ENCODE measurements around the gene ADAT1. TPM values are rescaled to one million over a fixed set of nuclear protein-coding genes. Genes with fewer than 3 reads are reported as not detected.

ADAT1 gene
- total and polyA plus RNA-seq, 2 of the 13 experiments (the other 11 are each of a cell fraction or from before 2014, with no cell fraction given): 18.4 to 40.8 TPM

DNA sequence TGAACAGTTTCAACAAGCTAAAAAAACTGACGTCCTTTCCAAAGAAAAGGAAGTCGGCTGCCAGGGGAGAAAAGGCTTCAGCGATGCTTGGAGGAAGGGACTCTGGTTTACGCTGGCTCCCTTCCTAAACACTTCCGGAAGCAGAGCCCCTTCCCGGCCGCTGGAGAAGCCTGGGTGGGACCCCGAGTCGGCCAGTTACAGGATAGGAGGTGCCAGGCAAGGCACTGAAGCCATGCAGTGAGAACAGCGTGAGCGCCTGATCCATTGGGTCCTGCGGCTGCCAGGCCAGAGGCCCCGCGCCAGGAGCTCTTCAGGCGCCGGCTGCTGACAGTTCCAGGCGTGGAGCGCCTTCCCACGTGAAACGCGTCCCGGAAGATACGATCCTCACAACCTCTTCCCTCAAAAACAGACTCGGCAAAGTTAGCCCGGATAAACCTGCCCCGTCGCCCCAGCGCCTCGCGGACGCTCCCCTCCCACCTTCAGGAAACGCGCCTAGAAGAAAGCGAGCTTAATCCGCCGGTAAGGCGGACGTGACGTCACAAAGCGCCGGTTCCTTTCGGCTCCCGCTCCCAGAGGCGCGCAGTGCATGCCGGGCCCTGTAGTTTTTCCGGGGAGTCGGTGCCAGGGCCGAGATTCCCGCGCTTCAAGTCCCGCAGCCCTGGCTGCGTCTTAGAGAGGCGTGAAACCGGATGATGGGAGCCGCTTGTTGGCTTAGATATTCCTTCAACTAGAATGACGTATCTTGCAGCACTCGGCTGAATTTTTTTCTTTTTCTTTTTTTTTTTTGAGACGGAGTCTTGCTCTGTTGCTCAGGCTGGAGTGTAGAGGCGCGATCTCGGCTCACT, at the start of gene ADAT1 (continued):
- peak; percentile 56; the same call in 1 of the 2 replicates for TF ChIP-seq PAX8 (CRISPR knock-in tag; IDR thresholded peaks at IDR 0.05; ENCODE audit: borderline replicate concordance)
- TF ChIP-seq ZNF101 (CRISPR knock-in tag; IDR thresholded peaks at IDR 0.05; ENCODE audit: borderline replicate concordance, low read depth): no peak
- TF ChIP-seq ZNF138 (CRISPR knock-in tag; IDR thresholded peaks at IDR 0.05; ENCODE audit: low read depth): no peak
- TF ChIP-seq, protein P1, sequence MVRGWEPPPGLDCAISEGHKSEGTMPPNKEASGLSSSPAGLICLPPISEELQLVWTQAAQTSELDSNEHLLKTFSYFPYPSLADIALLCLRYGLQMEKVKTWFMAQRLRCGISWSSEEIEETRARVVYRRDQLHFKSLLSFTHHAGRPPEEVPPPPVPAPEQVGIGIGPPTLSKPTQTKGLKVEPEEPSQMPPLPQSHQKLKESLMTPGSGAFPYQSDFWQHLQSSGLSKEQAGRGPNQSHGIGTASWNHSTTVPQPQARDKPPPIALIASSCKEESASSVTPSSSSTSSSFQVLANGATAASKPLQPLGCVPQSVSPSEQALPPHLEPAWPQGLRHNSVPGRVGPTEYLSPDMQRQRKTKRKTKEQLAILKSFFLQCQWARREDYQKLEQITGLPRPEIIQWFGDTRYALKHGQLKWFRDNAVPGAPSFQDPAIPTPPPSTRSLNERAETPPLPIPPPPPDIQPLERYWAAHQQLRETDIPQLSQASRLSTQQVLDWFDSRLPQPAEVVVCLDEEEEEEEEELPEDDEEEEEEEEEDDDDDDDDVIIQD (CRISPR knock-in tag; IDR thresholded peaks at IDR 0.05; ENCODE audit: low read depth): 0 out of 2 replicates have a peak, but pooled peaks have one; percentile 45
- TF ChIP-seq FOXK1 (CRISPR knock-in tag; IDR thresholded peaks at IDR 0.05; ENCODE audit: borderline replicate concordance, low read depth): peak; percentile 81; the same call in 1 of the 2 replicates
- TF ChIP-seq, protein P2, sequence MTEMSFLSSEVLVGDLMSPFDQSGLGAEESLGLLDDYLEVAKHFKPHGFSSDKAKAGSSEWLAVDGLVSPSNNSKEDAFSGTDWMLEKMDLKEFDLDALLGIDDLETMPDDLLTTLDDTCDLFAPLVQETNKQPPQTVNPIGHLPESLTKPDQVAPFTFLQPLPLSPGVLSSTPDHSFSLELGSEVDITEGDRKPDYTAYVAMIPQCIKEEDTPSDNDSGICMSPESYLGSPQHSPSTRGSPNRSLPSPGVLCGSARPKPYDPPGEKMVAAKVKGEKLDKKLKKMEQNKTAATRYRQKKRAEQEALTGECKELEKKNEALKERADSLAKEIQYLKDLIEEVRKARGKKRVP (CRISPR knock-in tag; IDR thresholded peaks at IDR 0.05): 0 out of 4 replicates have a peak, but pooled peaks of 1 of the 2 experiments have one; percentile 30
- TF ChIP-seq, protein P3, sequence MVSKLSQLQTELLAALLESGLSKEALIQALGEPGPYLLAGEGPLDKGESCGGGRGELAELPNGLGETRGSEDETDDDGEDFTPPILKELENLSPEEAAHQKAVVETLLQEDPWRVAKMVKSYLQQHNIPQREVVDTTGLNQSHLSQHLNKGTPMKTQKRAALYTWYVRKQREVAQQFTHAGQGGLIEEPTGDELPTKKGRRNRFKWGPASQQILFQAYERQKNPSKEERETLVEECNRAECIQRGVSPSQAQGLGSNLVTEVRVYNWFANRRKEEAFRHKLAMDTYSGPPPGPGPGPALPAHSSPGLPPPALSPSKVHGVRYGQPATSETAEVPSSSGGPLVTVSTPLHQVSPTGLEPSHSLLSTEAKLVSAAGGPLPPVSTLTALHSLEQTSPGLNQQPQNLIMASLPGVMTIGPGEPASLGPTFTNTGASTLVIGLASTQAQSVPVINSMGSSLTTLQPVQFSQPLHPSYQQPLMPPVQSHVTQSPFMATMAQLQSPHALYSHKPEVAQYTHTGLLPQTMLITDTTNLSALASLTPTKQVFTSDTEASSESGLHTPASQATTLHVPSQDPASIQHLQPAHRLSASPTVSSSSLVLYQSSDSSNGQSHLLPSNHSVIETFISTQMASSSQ (IDR thresholded peaks at IDR 0.05; ENCODE audit: low read depth): no peak
- TF ChIP-seq, protein P3 (CRISPR knock-in tag; IDR thresholded peaks at IDR 0.05; ENCODE audit: borderline replicate concordance): peak; percentile 63; the same call in 1 of the 2 replicates
- peak; percentile 67; the same call in 1 of the 2 replicates for TF ChIP-seq ZNF839 (CRISPR knock-in tag; IDR thresholded peaks at IDR 0.05; ENCODE audit: borderline replicate concordance)
- TF ChIP-seq ZBTB1 (CRISPR knock-in tag; IDR thresholded peaks at IDR 0.05; ENCODE audit: borderline replicate concordance): no peak
- peak; percentile 60; the same call in 1 of the 2 replicates for TF ChIP-seq EED (CRISPR knock-in tag; IDR thresholded peaks at IDR 0.05)
- TF ChIP-seq, protein P4, sequence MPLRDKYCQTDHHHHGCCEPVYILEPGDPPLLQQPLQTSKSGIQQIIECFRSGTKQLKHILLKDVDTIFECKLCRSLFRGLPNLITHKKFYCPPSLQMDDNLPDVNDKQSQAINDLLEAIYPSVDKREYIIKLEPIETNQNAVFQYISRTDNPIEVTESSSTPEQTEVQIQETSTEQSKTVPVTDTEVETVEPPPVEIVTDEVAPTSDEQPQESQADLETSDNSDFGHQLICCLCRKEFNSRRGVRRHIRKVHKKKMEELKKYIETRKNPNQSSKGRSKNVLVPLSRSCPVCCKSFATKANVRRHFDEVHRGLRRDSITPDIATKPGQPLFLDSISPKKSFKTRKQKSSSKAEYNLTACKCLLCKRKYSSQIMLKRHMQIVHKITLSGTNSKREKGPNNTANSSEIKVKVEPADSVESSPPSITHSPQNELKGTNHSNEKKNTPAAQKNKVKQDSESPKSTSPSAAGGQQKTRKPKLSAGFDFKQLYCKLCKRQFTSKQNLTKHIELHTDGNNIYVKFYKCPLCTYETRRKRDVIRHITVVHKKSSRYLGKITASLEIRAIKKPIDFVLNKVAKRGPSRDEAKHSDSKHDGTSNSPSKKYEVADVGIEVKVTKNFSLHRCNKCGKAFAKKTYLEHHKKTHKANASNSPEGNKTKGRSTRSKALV (CRISPR knock-in tag; IDR thresholded peaks at IDR 0.05): peak; percentile 48; the same call in 1 of the 2 replicates
- TF ChIP-seq EP300 (IDR thresholded peaks at IDR 0.05; ENCODE audit: low read depth in 2 of 2, low read length in 2 of 2): no peak
- no peak for TF ChIP-seq EP300 (CRISPR knock-in tag; IDR thresholded peaks at IDR 0.05; ENCODE audit: borderline replicate concordance)
- peak; percentile 34 for TF ChIP-seq NCOA2 (CRISPR knock-in tag; IDR thresholded peaks at IDR 0.05)
- peak; percentile 80 for TF ChIP-seq TBX2 (CRISPR knock-in tag; IDR thresholded peaks at IDR 0.05; ENCODE audit: borderline replicate concordance)
- TF ChIP-seq, protein P5, sequence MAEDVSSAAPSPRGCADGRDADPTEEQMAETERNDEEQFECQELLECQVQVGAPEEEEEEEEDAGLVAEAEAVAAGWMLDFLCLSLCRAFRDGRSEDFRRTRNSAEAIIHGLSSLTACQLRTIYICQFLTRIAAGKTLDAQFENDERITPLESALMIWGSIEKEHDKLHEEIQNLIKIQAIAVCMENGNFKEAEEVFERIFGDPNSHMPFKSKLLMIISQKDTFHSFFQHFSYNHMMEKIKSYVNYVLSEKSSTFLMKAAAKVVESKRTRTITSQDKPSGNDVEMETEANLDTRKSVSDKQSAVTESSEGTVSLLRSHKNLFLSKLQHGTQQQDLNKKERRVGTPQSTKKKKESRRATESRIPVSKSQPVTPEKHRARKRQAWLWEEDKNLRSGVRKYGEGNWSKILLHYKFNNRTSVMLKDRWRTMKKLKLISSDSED (CRISPR knock-in tag; IDR thresholded peaks at IDR 0.05): no peak
- peak; percentile 77; the same call in 1 of the 2 replicates for TF ChIP-seq SP4 (CRISPR knock-in tag; IDR thresholded peaks at IDR 0.05)
